Endothelial cell (in vitro differentiated cells): Measurements from ENCODE around the gene PRPF18. TPM values are rescaled to one million over a fixed set of nuclear protein-coding genes. Genes with fewer than 3 reads are reported as not detected.

Experiments used
- DNase-seq: peaks from one replicate; pipeline ENCODE4 v3.0.0; 2021; ENCODE audit warnings: low spot score
- H3K27ac Mint-ChIP-seq: one replicate; pipeline ENCODE4 v1.8.0; 2021; ENCODE audit warnings: mixed read lengths, inconsistent platforms; ENCODE audit not compliant: unreplicated experiment
- H3K27me3 Mint-ChIP-seq: one replicate; pipeline ENCODE4 v1.8.0; 2021; ENCODE audit warnings: mild to moderate bottlenecking, moderate library complexity, mixed read lengths, inconsistent platforms; ENCODE audit not compliant: unreplicated experiment
- H3K36me3 Mint-ChIP-seq: one replicate; pipeline ENCODE4 v1.8.0; 2021; ENCODE audit warnings: mild to moderate bottlenecking, low read depth, mixed read lengths, inconsistent platforms; ENCODE audit not compliant: unreplicated experiment
- H3K4me1 Mint-ChIP-seq: one replicate; pipeline ENCODE4 v1.8.0; 2021; ENCODE audit warnings: mild to moderate bottlenecking, mixed read lengths, inconsistent platforms; ENCODE audit not compliant: unreplicated experiment
- H3K4me3 Mint-ChIP-seq: one replicate; pipeline ENCODE4 v1.8.0; 2021; ENCODE audit warnings: mild to moderate bottlenecking, mixed read lengths, inconsistent platforms; ENCODE audit not compliant: unreplicated experiment
- H3K9me3 Mint-ChIP-seq: one replicate; pipeline ENCODE4 v1.8.0; 2021; ENCODE audit warnings: mixed read lengths, inconsistent platforms; ENCODE audit not compliant: unreplicated experiment
- total RNA-seq: library from RNA; stranded (reverse); fragmentation: NEBNext Ultra II Directional; extraction: Animal tissue kit (Norgen Biotek cat#: 25700); gene quantifications from one replicate; pipeline ENCODE4 v1.2.1, GENCODE V29; 2021; ENCODE audit not compliant: unreplicated experiment
- TF ChIP-seq, protein P1 (sequence below): fragments of 200-600 bp; sonication (generic); IDR thresholded peaks from one replicate; pipeline ENCODE4 v1.5.0; 2021; ENCODE audit warnings: antibody characterized with exemption; ENCODE audit not compliant: unreplicated experiment

PRPF18 gene
- total RNA-seq, 1 donor from 2014 or later: 19.7 TPM

DNA sequence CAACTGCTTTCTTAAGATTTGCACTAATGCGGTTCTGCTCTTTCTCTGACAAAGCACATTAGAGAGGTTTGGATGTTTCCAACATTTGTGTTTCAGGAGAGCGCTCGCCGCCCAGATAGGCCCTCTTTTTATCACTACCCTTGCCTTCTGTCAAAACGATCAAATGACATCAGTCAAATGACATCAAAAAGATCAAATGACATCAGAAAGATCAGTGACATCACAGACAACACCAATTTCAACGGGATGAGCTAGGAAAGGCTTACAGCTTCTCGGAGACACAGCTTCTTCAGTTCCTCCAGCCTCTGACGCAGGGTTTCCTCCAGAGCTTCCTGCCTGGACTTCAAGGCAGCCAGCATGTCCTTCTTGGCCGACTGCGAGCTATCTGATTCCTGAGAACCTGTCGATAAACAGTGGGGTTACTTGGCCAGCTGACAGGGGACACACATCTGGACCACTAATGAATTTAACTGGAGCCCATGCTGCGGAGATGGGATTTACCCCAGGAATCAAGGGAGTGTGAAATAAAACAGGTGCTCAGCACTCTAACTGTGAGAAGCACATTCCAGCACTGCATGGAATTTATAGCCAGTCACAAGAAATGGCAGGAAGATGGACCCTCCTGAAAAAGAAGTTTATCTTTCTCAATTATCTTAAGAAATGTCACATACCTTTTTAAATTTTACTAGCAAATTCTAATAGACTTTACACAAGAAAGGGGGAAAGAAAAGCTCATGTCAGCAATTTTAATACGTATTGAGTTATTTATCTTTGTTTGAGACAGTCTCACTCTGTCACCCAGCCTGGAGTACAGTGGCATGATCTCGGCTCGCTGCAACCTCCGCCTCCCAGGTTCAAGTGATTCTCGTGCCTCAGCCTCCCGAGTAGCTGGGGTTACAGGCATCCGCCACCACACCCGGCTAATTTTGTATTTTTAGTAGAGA lies 88.2 kb downstream of the PRPF18 start:
- Mint-ChIP-seq H3K36me3 (peaks cover 46% of the 10 kb centered on the region), H3K27ac (peak overlapping the region; percentile 76)

DNA sequence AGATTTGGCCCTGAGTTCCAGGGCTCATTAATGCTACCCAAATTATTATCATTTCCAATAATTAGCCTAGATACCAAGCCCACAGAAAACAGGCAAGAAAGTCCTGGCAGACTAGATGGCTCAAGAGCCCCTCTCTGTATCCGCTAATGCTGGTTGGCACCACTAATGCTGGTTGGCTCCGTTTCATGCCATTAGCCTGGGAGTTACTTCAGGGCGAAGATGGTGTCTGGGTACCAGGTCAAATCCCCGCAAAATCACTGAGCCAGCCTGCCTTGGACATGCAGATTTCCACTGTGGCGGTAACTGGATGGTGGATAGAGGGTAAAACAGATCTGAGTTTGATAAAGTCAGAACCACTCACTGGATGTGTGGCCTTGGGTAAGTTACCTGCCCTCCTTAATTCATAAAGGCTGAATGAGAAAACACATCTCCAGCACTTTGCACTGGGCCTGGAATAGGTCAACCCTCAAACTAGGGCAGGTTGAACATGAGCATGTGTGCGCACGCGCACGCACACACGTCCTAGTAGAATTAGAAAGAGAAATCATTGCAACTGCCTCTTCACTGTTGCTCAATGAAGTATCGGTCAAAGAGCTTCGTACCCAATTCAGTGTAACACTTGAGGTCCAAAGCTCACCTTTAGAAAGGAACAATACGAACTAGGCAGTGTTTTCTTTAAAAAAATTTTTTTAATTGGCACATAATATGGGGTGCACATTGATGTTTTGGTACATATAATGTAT lies 91.5 kb downstream of the PRPF18 start:
- Mint-ChIP-seq H3K27ac (no peak overlapping the region), H3K4me1 (peaks cover 17% of the 10 kb centered on the region), H3K36me3 (peaks cover 40% of the 10 kb centered on the region), H3K4me3 (no peak overlapping the region), H3K27me3 (peaks cover 2% of the 10 kb centered on the region), H3K9me3 (no peaks in the 10 kb centered on the region)
- DNase-seq: no peak
- TF ChIP-seq, protein P1, sequence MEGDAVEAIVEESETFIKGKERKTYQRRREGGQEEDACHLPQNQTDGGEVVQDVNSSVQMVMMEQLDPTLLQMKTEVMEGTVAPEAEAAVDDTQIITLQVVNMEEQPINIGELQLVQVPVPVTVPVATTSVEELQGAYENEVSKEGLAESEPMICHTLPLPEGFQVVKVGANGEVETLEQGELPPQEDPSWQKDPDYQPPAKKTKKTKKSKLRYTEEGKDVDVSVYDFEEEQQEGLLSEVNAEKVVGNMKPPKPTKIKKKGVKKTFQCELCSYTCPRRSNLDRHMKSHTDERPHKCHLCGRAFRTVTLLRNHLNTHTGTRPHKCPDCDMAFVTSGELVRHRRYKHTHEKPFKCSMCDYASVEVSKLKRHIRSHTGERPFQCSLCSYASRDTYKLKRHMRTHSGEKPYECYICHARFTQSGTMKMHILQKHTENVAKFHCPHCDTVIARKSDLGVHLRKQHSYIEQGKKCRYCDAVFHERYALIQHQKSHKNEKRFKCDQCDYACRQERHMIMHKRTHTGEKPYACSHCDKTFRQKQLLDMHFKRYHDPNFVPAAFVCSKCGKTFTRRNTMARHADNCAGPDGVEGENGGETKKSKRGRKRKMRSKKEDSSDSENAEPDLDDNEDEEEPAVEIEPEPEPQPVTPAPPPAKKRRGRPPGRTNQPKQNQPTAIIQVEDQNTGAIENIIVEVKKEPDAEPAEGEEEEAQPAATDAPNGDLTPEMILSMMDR: no peak

More for the DNA sequence above, 88.2 kb downstream of the PRPF18 start:
- TF ChIP-seq, protein P1: no peak
- Mint-ChIP-seq H3K4me3 (peak overlapping the region; percentile 50), H3K9me3 (no peaks in the 10 kb centered on the region), H3K27me3 (peaks cover 2% of the 10 kb centered on the region), H3K4me1 (peaks cover 35% of the 10 kb centered on the region)
- peak; percentile 28 for DNase-seq

Other genes starting within 250 kb of the PRPF18 start
- 74.9 TPM for gene SEPHS1, start 238.7 kb upstream of the PRPF18 start, total RNA-seq
- 53.3 TPM for gene BEND7, start 58.0 kb upstream of the PRPF18 start, total RNA-seq